Epithelial cell of esophagus (primary cell): ENCODE measurements around the gene LYPD6B.

Source experiments
- DNase-seq: peaks from one replicate; pipeline ENCODE4 v3.0.0; 2010; ENCODE audit warnings: low read depth
- H3K4me3 ChIP-seq: 2 replicates; pipeline ENCODE4 v1.5.1; 2011; ENCODE audit warnings: mild to moderate bottlenecking, low read length, control low read depth
- CTCF ChIP-seq: IDR thresholded peaks from 2 replicates; pipeline ENCODE4 v1.5.1; 2011; ENCODE audit warnings: low read depth, mild to moderate bottlenecking, low read length, control low read depth, inconsistent platforms; ENCODE audit not compliant: insufficient read depth; ENCODE audit errors: missing control alignments

The LYPD6B gene

DNA sequence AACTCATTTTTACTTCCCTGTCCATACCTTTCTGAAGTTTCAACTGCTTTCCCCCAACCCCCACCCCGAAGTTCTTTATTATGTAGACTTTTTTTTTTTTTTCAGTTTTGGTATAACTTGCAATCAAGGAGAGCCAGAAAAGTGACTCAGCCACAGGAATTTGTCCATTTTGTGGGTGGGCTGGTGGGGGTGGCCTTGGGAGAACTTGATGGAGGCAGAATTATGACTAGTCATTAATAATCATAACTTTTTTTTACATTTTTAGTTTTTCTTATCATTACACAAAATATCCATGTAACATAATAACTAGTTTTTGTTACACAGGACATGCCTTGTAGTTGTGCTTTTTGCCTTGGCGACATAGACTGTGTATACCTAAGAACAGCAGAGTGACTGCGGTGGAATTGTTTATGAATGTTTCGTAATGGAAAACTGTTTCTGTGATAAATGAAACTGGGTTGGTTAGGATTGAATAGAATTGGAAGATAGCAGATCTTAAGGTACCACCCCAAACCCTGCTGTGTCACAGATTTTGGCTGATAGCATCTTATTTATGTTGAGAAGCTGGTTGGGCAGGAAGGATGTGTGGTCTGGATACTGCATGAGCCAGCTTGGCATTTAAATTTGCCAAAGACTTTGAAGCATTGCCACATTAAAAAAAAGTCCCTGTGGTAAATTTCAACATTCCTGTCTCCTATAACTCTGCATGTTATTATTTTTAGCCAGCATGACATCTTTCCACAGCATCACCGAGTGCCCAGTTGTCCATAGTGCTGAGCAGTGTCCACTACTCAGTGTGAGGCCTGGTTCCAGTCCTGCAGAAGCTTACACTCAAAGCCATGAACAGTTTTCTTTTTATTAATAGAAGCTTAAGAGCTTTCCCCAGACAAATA is 30.7 kb downstream of the LYPD6B start:
- peak; percentile 51 for DNase-seq
- TF ChIP-seq CTCF = no peak

DNA sequence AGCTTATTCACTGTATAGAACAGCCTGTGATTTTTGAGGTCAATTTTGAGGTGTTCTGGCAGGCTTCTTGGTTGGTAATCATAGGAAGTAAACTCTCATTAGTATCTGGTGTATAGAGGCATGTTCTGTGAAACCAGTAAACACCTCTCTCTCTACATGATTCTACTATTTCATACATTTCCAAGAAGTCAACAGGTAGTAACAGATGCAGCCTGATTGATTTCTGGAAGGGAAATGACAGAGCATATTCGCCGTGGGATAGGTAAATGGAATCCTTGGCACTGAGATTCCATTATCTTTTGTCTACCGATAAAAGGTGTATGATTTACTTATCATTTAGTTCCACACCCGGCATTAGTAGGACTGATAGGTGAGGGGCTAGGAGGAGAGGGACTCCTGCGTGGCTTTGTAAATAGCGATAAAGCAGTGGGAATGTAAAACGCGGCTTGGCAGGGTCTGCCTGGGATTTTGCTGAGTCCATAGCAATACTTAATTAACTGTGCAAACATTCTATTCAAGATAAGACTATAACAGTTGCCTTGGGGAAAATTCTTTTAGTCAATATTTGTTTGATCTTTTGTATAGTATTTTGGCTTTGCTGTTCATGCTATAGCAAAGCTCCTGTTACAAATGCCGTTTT is 32.3 kb downstream of the LYPD6B start:
- no peak for TF ChIP-seq CTCF
- DNase-seq = no peak
- no peak overlapping the region for H3K4me3 ChIP-seq

More for the DNA sequence above, 30.7 kb downstream of the LYPD6B start:
- H3K4me3 ChIP-seq = no peak overlapping the region

DNA sequence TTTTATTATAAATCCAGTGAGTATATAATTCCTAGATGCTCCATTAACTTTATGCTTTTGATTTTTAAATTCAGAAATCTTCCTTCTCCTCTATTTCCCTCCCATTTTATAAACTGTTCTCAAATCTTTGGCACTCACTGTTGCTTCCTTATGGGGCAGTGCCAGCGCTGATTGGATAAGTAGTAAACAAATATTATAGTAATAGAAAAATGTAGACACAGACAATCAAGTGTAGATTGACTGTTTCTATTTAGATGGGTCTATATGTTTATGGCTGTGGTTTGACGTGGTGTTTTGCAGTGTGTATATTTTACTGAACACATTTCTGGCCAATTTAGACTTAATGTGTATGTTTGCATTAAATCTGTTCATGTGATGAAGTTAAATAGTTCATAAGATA is 36.6 kb downstream of the LYPD6B start:
- no peak for TF ChIP-seq CTCF
- no peak for DNase-seq
- H3K4me3 ChIP-seq = no peak overlapping the region

GRCh38 chr2:149075853-149076252 is 37.4 kb downstream of the LYPD6B start:
- peak overlapping the region; percentile 1 for H3K4me3 ChIP-seq
- peak; percentile 19 for DNase-seq
- no peak for TF ChIP-seq CTCF

DNA sequence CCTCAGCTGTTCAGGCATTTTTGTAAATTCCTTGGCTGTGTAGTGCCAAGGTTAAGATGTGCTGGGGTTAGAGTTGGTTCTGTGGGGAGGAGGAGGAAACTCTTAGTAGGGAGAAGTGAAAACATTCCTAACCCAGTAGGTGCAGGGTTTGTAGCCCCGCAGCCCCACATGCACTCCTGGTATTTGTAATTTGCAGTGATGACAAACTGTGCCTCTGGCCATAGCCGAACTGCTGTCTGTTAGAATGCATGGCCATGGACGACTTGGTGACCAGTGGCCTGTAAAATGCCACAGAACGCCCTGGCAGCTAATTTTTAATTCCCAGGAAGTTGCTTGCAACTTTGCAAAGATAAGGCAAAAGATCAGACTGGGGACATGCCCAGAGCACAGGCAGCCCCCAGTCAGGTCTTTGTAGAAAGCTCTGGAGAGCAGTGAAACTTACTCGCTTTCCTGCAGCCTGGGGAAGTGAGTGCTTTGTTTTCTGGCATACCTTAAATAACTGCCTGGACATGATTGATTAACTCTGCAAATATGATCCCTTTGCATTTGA is 38.4 kb downstream of the LYPD6B start:
- no peak for DNase-seq

DNA sequence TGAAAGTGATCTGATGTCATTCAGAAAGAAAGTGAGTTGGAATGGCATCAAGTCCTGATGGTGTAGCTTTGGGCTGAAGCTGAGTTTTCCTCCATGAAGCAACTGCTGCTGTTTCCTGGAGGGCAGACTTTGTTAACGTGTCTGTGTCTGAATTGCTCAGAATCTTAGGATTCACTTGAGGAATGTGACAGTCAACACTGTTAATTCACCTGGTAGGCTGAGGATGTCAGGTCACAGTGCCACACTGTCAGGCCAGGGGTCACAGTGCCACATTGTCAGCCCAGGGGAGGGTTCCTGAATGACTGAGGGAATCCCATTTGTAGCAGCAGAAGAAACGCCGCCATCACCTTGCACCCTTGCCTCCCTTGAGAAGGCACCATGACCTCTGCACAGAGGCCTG is 39.4 kb downstream of the LYPD6B start:
- DNase-seq = no peak
- no peak for TF ChIP-seq CTCF

More for the DNA sequence above, 38.4 kb downstream of the LYPD6B start:
- no peak overlapping the region for H3K4me3 ChIP-seq
- no peak for TF ChIP-seq CTCF

GRCh38 chr2:149080099-149080498 is 41.6 kb downstream of the LYPD6B start:
- no peak for DNase-seq
- no peak for TF ChIP-seq CTCF
- H3K4me3 ChIP-seq = no peak overlapping the region

More for the DNA sequence above, 39.4 kb downstream of the LYPD6B start:
- no peak overlapping the region for H3K4me3 ChIP-seq
